ENCODE data around the gene POMGNT2. TPM values are rescaled to one million over a fixed set of nuclear protein-coding genes. Genes with fewer than 3 reads are reported as not detected.

The POMGNT2 gene
- total RNA-seq, 1 donor from 2014 or later = 22.1 TPM

- DNase-seq (ENCODE audit: low read depth) = no peak
- TF ChIP-seq CTCF (IDR thresholded peaks at IDR 0.05; ENCODE audit: insufficient read depth, low read length, poor library complexity, severe bottlenecking) = no peak
- Histone ChIP-seq H3K4me3 (ENCODE audit: low read depth, low read length) (no peak overlapping the region), H3K36me3 (ENCODE audit: control insufficient read depth, insufficient read depth, low read length) (no peaks in the 10 kb centered on the region), H3K27me3 (ENCODE audit: control insufficient read depth, insufficient read depth, low read length) (no peaks in the 10 kb centered on the region)
Observed at GRCh38 chr3:43055806-43056770, 49.8 kb downstream of the POMGNT2 start.

- H3K27me3 ChIP-seq (ENCODE audit: control insufficient read depth, insufficient read depth, low read length) = no peaks in the 10 kb centered on the region
Observed at GRCh38 chr3:43055393-43055792, 50.5 kb downstream of the POMGNT2 start.

GRCh38 chr3:43054754-43055153, 51.1 kb downstream of the POMGNT2 start:
- TF ChIP-seq CTCF (IDR thresholded peaks at IDR 0.05; ENCODE audit: insufficient read depth, low read length, poor library complexity, severe bottlenecking) = no peak
- Histone ChIP-seq H3K27me3 (ENCODE audit: control insufficient read depth, insufficient read depth, low read length) (no peaks in the 10 kb centered on the region), H3K36me3 (ENCODE audit: control insufficient read depth, insufficient read depth, low read length) (no peaks in the 10 kb centered on the region)

More at GRCh38 chr3:43055393-43055792, 50.5 kb downstream of the POMGNT2 start:
- Histone ChIP-seq H3K4me3 (ENCODE audit: low read depth, low read length) (no peak overlapping the region), H3K36me3 (ENCODE audit: control insufficient read depth, insufficient read depth, low read length) (no peaks in the 10 kb centered on the region)
- TF ChIP-seq CTCF (IDR thresholded peaks at IDR 0.05; ENCODE audit: insufficient read depth, low read length, poor library complexity, severe bottlenecking) = no peak
- no peak for DNase-seq (ENCODE audit: low read depth)

GRCh38 chr3:43053291-43053690, 52.6 kb downstream of the POMGNT2 start:
- Histone ChIP-seq H3K4me3 (ENCODE audit: low read depth, low read length) (no peak overlapping the region), H3K27me3 (ENCODE audit: control insufficient read depth, insufficient read depth, low read length) (no peaks in the 10 kb centered on the region), H3K36me3 (ENCODE audit: control insufficient read depth, insufficient read depth, low read length) (no peaks in the 10 kb centered on the region)
- no peak for DNase-seq (ENCODE audit: low read depth)
- no peak for TF ChIP-seq CTCF (IDR thresholded peaks at IDR 0.05; ENCODE audit: insufficient read depth, low read length, poor library complexity, severe bottlenecking)

More at GRCh38 chr3:43054754-43055153, 51.1 kb downstream of the POMGNT2 start:
- DNase-seq (ENCODE audit: low read depth) = no peak
- no peak overlapping the region for H3K4me3 ChIP-seq (ENCODE audit: low read depth, low read length)

GRCh38 chr3:43048470-43048869, 57.4 kb downstream of the POMGNT2 start:
- Histone ChIP-seq H3K36me3 (ENCODE audit: control insufficient read depth, insufficient read depth, low read length) (no peaks in the 10 kb centered on the region), H3K27me3 (ENCODE audit: control insufficient read depth, insufficient read depth, low read length) (no peaks in the 10 kb centered on the region), H3K4me3 (ENCODE audit: low read depth, low read length) (no peak overlapping the region)
- no peak for DNase-seq (ENCODE audit: low read depth)
- TF ChIP-seq CTCF (IDR thresholded peaks at IDR 0.05; ENCODE audit: insufficient read depth, low read length, poor library complexity, severe bottlenecking) = no peak

Data from kidney epithelial cell (primary cell).